Omental fat pad (tissue), 4 donors: ENCODE measurements around the gene TNNI3K. TPM values are rescaled to one million over a fixed set of nuclear protein-coding genes. Genes with fewer than 3 reads are reported as not detected.

Source experiments
- ATAC-seq: fragments of 150-250 bp; one replicate; pipeline ENCODE4 v1.9.1; 2016; ENCODE audit warnings: mild to moderate bottlenecking, moderate library complexity; ENCODE audit not compliant: low FRiP score
- DNase-seq: peaks from one replicate; pipeline ENCODE4 v3.0.0-alpha.2; 2019; ENCODE audit warnings: low spot score
- CTCF ChIP-seq, 3 donors: fragments of 450-650 bp; IDR thresholded peaks; one replicate each; pipeline ENCODE4 v1.5.1; 2016 to 2017; ENCODE audit warnings: antibody characterized with exemption in 3 of 3, mild to moderate bottlenecking in 3 of 3, moderate library complexity in 2 of 3
- total RNA-seq, 4 donors: library from RNA; depleted of rRNA; stranded (reverse); fragments of >200 nt; gene quantifications; one replicate each; pipeline ENCODE4 v1.1.0, GENCODE V29; 2016

Gene TNNI3K
- total RNA-seq, 4 donors from 2014 or later = 1.4 to 3.6 TPM; not detected in 2

DNA sequence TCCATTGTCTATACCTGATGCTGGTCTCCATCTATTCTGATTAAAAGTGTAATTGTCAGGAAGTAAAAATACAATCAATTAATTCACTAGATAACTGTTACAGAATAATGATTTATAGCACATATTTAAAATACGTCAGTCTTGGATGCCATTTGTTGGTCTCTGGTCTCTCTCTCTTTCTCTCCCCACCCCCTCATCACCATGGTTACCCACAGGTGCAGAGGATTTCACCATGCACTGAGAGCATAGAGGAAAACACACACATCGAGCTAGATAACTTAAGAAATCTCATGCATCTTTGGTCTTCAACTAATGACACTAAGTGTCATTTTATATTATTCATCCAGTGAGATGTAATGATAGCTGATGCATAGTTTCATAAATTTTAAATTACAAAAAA is 243.8 kb downstream of the TNNI3K start:
- TF ChIP-seq CTCF (IDR thresholded peaks at IDR 0.05) = no peak
- DNase-seq (no peak), ATAC-seq (no peak)

GRCh38 chr1:74480068-74480467 is 244.9 kb downstream of the TNNI3K start:
- no peak for TF ChIP-seq CTCF (IDR thresholded peaks at IDR 0.05)
- ATAC-seq = no peak
- DNase-seq = no peak

DNA sequence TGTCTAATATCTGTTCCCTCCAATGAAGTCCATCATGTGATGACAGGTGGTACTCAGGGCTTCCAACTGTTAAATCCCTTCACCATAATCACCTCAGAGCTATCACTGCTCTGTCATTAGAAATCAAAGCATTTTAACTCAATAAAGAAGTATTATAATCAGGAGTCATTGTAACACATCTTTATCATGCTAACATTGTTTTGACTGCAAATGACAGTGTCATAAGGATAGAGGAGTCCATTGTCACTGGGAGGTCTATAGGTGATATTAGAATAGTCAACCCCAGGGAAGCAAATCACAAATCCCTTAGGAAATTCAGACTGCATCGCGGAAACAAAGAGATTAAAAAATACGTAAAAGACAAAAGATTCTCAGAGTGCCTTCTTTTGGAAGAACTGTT is 246.4 kb downstream of the TNNI3K start:
- ATAC-seq (no peak), DNase-seq (no peak)
- TF ChIP-seq CTCF (IDR thresholded peaks at IDR 0.05) = no peak

DNA sequence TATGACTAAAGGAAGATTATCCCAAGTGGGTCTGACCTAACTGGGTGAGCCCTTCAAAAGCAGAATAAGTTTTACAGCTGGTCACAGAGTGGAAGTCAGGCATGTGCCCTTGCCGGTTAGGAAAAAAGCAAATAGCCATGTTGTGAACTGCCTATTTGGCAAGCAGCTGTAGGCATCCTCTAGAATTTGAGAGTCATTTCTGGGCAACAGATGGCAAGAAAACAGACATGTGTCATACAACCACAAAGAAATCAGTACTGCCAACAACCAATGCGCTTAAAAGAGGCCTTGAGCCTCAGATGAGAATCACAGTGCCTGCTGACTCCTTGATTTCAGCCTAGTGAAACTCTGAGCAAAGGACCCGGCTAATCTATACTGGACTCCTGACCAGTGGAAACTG is 250.4 kb downstream of the TNNI3K start:
- no peak for TF ChIP-seq CTCF (IDR thresholded peaks at IDR 0.05)
- DNase-seq = no peak
- ATAC-seq = no peak

DNA sequence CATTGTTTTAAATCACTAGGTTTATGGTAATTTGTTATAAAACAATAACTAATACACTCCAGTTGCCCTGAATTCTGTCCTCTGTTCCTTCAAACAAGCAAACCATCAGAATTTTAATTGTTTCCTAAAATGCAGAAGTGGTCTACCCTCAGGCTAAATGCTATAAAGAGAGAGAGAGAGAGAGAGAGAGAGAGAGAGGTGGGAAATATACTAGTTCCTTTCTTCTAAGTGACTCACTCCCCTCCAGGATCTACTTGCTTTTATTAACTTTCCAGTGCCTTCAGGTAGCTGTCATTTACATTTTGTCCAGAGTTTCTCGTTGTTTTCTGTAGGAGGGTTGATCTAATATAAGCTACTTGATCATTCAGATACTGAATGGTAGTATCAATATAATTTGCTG is 250.8 kb downstream of the TNNI3K start:
- TF ChIP-seq CTCF (IDR thresholded peaks at IDR 0.05) = no peak
- ATAC-seq (no peak), DNase-seq (no peak)

DNA sequence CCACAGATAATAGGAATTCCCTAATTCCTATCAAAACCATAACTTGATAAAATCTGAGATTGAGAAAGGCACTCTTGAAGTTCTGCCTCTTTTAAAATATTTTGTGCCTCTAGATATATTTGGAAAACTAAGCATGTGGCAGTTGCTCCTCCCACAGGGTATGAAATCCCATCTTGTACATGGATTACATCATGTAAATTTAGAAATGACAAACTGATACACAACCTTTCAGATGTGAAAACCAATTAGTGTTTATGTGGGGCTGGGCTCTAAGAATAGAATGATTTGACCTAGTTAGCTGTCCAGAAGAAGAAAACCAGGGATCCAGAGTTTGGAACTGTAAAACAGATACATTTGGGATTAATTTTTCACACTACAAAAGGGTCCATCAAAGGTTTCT is 261.5 kb downstream of the TNNI3K start:
- DNase-seq (no peak), ATAC-seq (no peak)
- no peak for TF ChIP-seq CTCF (IDR thresholded peaks at IDR 0.05)

DNA sequence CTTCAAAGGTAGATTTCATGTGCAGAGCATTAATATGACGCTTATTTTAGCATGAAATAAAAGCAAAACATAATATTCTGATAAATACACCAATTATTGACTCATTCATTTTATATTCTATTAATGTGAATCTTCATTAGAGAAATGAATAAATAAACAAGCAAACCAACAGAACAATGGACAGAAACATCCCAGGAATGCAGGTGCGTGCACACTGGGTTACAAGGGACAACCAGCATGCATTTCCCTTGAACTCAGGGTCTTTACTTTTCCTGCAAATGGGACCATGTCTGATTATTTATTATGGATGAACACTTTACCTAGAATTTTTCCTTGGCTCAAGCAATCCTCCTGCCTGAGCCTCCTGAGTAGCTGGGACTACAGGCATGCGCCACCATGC is 263.7 kb downstream of the TNNI3K start:
- no peak for TF ChIP-seq CTCF (IDR thresholded peaks at IDR 0.05)
- ATAC-seq (no peak), DNase-seq (no peak)
